Activated CD8-positive, alpha-beta memory T cell treated with anti-CD3 and anti-CD28 coated beads for 36 hours (primary cell): Measurements from ENCODE around the gene CBX5. TPM values are rescaled to one million over a fixed set of nuclear protein-coding genes. Genes with fewer than 3 reads are reported as not detected.

ENCODE experiments used
- CTCF ChIA-PET: fragments of 350-600 bp; sonication (Branson Sonifier 250); formaldehyde crosslinking; loops from one replicate; lab custom pipeline; 2021; ENCODE audit warnings: antibody characterized with exemption; lab: Charles Lee
- POLR2A ChIA-PET: fragments of 350-600 bp; sonication (Branson Sonifier 250); formaldehyde crosslinking; loops from one replicate; lab custom pipeline; 2021; ENCODE audit warnings: antibody characterized with exemption; lab: Charles Lee
- total RNA-seq, 2 experiments: library from RNA; stranded (reverse); gene quantifications; one replicate each; pipeline ENCODE4 v1.2.3, GENCODE V29; 2021

CBX5 gene
- total RNA-seq, 2 experiments from 2014 or later = 89.8 to 94.5 TPM

- ChIA-PET CTCF (interaction anchor here (0.6 to 0.7 kb wide), 2 partner anchors 12 to 58 kb away, joined by 3 read pairs; no protein-coding TSS in a partner anchor), POLR2A (interaction anchor here (0.5 to 3.2 kb wide), 7 partner anchors 9 to 1836 kb away, joined by 3 to 25 read pairs (median 4); partner anchors contain the start of gene ZC3H10)
Measured at GRCh38 chr12:54281694-54282093, 1.8 kb upstream of the CBX5 start.

- ChIA-PET CTCF (interaction anchor here (0.6 to 0.7 kb wide), 2 partner anchors 12 to 57 kb away, joined by 3 read pairs; no protein-coding TSS in a partner anchor), POLR2A (interaction anchor here (0.5 to 3.2 kb wide), 7 partner anchors 9 to 1837 kb away, joined by 3 to 25 read pairs (median 4); partner anchors contain the start of gene ZC3H10)
Measured at GRCh38 chr12:54281261-54281638, 1.3 kb upstream of the CBX5 start.

- ChIA-PET CTCF (interaction anchor here (0.6 to 1.5 kb wide), 4 partner anchors 13 to 79 kb away, joined by 3 to 5 read pairs (median 3); no protein-coding TSS in a partner anchor), POLR2A (interaction anchor here (0.5 to 3.2 kb wide), 11 partner anchors 9 to 1837 kb away, joined by 3 to 25 read pairs (median 4); partner anchors contain the start of genes COPZ1 and ZC3H10)
Measured at GRCh38 chr12:54280468-54281260, 742 bp upstream of the CBX5 start, which contains the start of gene HNRNPA1. TSS of gene HNRNPA1 (plus strand) at chr12:54280726. CDS start at chr12:54280808, 82 bp downstream.

- CTCF ChIA-PET = interaction anchor here (0.9 to 1.5 kb wide), 3 partner anchors 14 to 100 kb away, joined by 3 to 5 read pairs (median 4); no protein-coding TSS in a partner anchor
- POLR2A ChIA-PET = interaction anchor here (1.0 to 3.2 kb wide), 3 partner anchors 8 to 79 kb away, joined by 3 to 25 read pairs (median 4); no protein-coding TSS in a partner anchor
Measured at GRCh38 chr12:54279227-54279631, 693 bp downstream of the CBX5 start.

DNA sequence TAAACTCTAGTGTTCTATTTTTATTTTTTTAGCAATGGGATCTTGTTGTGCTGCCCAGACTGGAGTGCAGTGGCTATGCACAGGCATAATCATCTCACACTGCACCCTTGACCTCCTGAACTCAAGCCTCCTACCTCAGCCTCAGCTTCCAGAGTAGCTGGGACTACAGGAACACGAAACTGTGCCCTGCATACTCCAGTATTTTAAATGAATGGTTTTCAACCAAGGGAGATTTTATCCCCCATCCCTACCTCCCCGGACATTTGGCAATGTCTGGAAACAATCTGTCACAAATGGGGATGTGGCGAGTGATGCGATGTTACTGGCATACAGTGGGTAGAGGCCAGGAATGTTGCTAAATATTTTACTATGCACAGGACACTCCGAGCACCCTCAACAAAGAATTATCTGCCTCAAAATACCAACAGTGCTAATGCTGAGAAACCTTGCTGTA is 2.1 kb downstream of the CBX5 start:
- POLR2A ChIA-PET = no interaction called here

GRCh38 chr12:54276368-54276767 is 3.6 kb downstream of the CBX5 start:
- ChIA-PET CTCF (no interaction called here), POLR2A (interaction anchor here (0.9 kb wide), 1 partner anchor 9 kb away, joined by 3 read pairs; no protein-coding TSS in a partner anchor)

More for the DNA sequence above, 2.1 kb downstream of the CBX5 start:
- CTCF ChIA-PET = no interaction called here

- POLR2A ChIA-PET = interaction anchor here (0.6 kb wide), 1 partner anchor 13 kb away, joined by 4 read pairs; no protein-coding TSS in a partner anchor
- CTCF ChIA-PET = no interaction called here
Measured at GRCh38 chr12:54273981-54274380, 5.9 kb downstream of the CBX5 start.

- ChIA-PET CTCF (interaction anchor here (0.9 to 1.5 kb wide), 2 partner anchors 8 to 21 kb away, joined by 3 read pairs; no protein-coding TSS in a partner anchor), POLR2A (interaction anchor here (0.9 to 1.0 kb wide), 4 partner anchors 8 to 14 kb away, joined by 3 read pairs; partner anchors contain the start of gene HNRNPA1)
Measured at GRCh38 chr12:54272214-54272613, 7.7 kb downstream of the CBX5 start.

DNA sequence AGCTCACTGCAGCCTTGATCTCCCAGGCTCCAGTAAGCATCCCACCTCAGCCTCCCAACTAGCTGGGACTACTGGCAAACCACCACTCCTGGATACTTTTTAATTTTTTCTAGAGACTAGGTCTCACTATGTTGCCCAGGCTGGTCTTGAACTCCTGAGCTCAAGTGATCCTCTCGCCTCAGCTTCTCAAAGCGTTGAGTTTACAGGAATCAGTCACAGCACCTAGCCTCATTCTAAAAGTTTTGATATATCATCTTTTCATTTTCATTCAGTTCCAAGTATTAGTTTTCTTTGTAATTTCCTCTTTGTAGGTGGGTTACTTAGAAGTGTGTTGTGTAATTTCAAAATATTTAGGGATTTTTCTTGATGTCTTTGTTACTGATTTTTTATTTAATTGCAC is 9.6 kb downstream of the CBX5 start:
- ChIA-PET POLR2A (interaction anchor here (0.5 to 1.6 kb wide), 3 partner anchors 11 to 224 kb away, joined by 3 to 8 read pairs (median 4); partner anchors contain the start of gene HNRNPA1), CTCF (interaction anchor here (0.6 to 1.1 kb wide), 2 partner anchors 14 to 36 kb away, joined by 3 to 4 read pairs; no protein-coding TSS in a partner anchor)

- POLR2A ChIA-PET = interaction anchor here (0.6 kb wide), 1 partner anchor 48 kb away, joined by 3 read pairs; no protein-coding TSS in a partner anchor
- CTCF ChIA-PET = interaction anchor here (1.0 kb wide), 1 partner anchor 15 kb away, joined by 4 read pairs; no protein-coding TSS in a partner anchor
Measured at GRCh38 chr12:54266852-54267251, 13.1 kb downstream of the CBX5 start.

DNA sequence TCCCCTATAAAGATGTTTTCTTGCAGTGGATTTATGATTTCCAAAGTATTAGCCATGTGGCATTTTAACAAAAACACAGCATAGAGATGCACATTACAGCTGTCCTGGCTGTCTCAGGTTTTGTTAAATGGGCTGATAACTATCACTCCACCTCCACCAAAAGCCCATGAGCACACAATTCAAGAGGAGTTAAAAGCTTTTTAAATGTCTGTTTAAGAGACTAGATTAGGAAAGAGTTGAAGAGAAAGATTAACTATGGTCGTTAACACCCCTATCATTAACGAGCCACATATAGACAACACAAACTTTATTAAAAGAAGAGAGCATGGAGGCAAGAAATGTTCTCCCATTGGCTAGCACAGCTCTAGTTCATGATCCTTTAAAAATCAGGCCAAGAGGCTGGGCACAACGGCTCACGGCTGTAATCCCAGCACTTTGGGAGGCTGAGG is 14.5 kb downstream of the CBX5 start:
- CTCF ChIA-PET = interaction anchor here (1.0 to 2.3 kb wide), 3 partner anchors 46 to 114 kb away, joined by 3 to 12 read pairs (median 4); no protein-coding TSS in a partner anchor
- POLR2A ChIA-PET = interaction anchor here (1.0 to 1.5 kb wide), 2 partner anchors 14 to 70 kb away, joined by 4 to 5 read pairs; partner anchors contain the start of gene CBX5

GRCh38 chr12:54262403-54262925 is 17.5 kb downstream of the CBX5 start:
- CTCF ChIA-PET = interaction anchor here (1.2 kb wide), 1 partner anchor 11 kb away, joined by 5 read pairs; no protein-coding TSS in a partner anchor
- POLR2A ChIA-PET = interaction anchor here (0.6 kb wide), 1 partner anchor 1768 kb away, joined by 3 read pairs; no protein-coding TSS in a partner anchor

- ChIA-PET CTCF (no interaction called here), POLR2A (interaction anchor here (0.7 kb wide), 1 partner anchor 12 kb away, joined by 4 read pairs; no protein-coding TSS in a partner anchor)
Measured at GRCh38 chr12:54261815-54262402, 18.0 kb downstream of the CBX5 start.

DNA sequence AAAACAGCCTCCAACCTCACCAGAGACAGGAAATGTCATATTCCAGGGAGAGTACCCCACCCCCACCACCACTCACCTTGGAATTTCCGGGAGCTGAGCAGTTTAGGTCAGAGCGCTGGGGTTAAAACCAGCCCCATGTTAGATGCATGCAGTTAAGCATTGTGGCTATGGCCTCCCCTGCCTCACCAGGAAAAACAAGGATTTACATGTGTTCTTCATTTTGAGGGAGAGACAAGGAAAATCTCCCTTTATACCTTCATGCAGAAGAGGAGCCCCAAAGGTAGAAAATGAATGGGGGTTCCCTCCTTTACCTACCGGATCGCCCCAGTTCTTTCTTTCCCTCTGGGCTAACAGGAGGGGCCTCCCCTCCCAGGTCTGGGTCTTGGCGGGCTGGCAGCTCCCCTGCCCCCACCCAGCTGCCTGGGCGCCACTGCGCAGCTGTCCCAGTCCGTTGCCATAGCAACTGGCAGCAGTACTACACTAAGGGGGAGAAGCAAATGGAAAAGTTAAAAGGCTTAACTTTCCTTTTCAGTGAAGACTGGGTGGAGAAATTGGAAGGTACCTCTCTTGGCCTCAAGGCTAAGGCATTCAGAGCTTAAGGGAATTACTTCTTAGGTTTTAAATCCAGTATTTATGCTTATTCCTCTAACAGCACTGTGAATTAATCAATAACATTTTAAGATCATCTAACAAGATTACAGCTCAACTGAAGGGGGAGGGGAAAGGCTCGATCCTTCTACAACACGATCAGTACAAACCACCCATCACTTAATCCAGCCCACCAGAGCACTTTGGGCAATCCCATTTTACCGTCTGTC is 20.5 kb downstream of the CBX5 start:
- ChIA-PET CTCF (interaction anchor here (0.7 to 1.8 kb wide), 3 partner anchors 23 to 144 kb away, joined by 3 to 6 read pairs (median 3); no protein-coding TSS in a partner anchor), POLR2A (no interaction called here)

- CTCF ChIA-PET = interaction anchor here (0.6 to 1.8 kb wide), 3 partner anchors 12 to 66 kb away, joined by 3 to 6 read pairs (median 3); no protein-coding TSS in a partner anchor
- POLR2A ChIA-PET = no interaction called here
Measured at GRCh38 chr12:54258201-54258681, 21.7 kb downstream of the CBX5 start.

GRCh38 chr12:54257332-54257731 is 22.6 kb downstream of the CBX5 start:
- POLR2A ChIA-PET = no interaction called here
- CTCF ChIA-PET = no interaction called here

- CTCF ChIA-PET = no interaction called here
- POLR2A ChIA-PET = no interaction called here
Measured at GRCh38 chr12:54253240-54253639, 26.7 kb downstream of the CBX5 start.
